Activated naive CD8-positive, alpha-beta T cell (primary cell): ENCODE measurements around the gene GALNT12.

Source experiments
- H3K27ac Mint-ChIP-seq: one replicate; pipeline ENCODE4 v1.8.0; 2021; ENCODE audit warnings: mixed read lengths
- H3K27me3 Mint-ChIP-seq: one replicate; pipeline ENCODE4 v1.8.0; 2021; ENCODE audit warnings: mixed read lengths
- H3K36me3 Mint-ChIP-seq: one replicate; pipeline ENCODE4 v1.8.0; 2021; ENCODE audit warnings: mixed read lengths
- H3K4me1 Mint-ChIP-seq: one replicate; pipeline ENCODE4 v1.8.0; 2021; ENCODE audit warnings: low read depth, mixed read lengths
- H3K4me3 Mint-ChIP-seq: one replicate; pipeline ENCODE4 v1.8.0; 2021; ENCODE audit warnings: mild to moderate bottlenecking, mixed read lengths
- H3K9me3 Mint-ChIP-seq: one replicate; pipeline ENCODE4 v1.8.0; 2021; ENCODE audit warnings: low read depth, mixed read lengths

Gene GALNT12

GRCh38 chr9:98791608-98792490, 15.6 kb upstream of the GALNT12 start:
- H3K4me1 Mint-ChIP-seq: peaks cover 31% of the 10 kb centered on the region
- no peak overlapping the region for H3K4me3 Mint-ChIP-seq
- H3K9me3 Mint-ChIP-seq: no peaks in the 10 kb centered on the region
- H3K27ac Mint-ChIP-seq: no peak overlapping the region
- peaks cover 2% of the 10 kb centered on the region for H3K36me3 Mint-ChIP-seq
- no peaks in the 10 kb centered on the region for H3K27me3 Mint-ChIP-seq

- Mint-ChIP-seq H3K4me1 (peaks cover 35% of the 10 kb centered on the region), H3K36me3 (peaks cover 2% of the 10 kb centered on the region), H3K27me3 (no peaks in the 10 kb centered on the region), H3K4me3 (no peak overlapping the region), H3K9me3 (no peaks in the 10 kb centered on the region), H3K27ac (no peak overlapping the region)
These were observed 14.4 kb upstream of the GALNT12 start for GRCh38 chr9:98793031-98793430.

- Mint-ChIP-seq H3K27ac (no peak overlapping the region), H3K4me3 (peak overlapping the region; percentile 84), H3K36me3 (peaks cover 2% of the 10 kb centered on the region), H3K9me3 (no peaks in the 10 kb centered on the region), H3K4me1 (peaks cover 35% of the 10 kb centered on the region), H3K27me3 (peaks cover 1% of the 10 kb centered on the region)
These were observed 12.7 kb upstream of the GALNT12 start for GRCh38 chr9:98794802-98795201.

GRCh38 chr9:98795295-98795955, 12.0 kb upstream of the GALNT12 start:
- peaks cover 2% of the 10 kb centered on the region for H3K36me3 Mint-ChIP-seq
- peaks cover 35% of the 10 kb centered on the region for H3K4me1 Mint-ChIP-seq
- H3K27me3 Mint-ChIP-seq: peaks cover 1% of the 10 kb centered on the region
- H3K4me3 Mint-ChIP-seq: peak overlapping the region; percentile 84
- peak overlapping the region; percentile 7 for H3K27ac Mint-ChIP-seq
- H3K9me3 Mint-ChIP-seq: no peaks in the 10 kb centered on the region

GRCh38 chr9:98795970-98796363, 11.5 kb upstream of the GALNT12 start:
- Mint-ChIP-seq H3K9me3 (no peaks in the 10 kb centered on the region), H3K27me3 (peaks cover 1% of the 10 kb centered on the region), H3K4me1 (peaks cover 34% of the 10 kb centered on the region), H3K4me3 (peak overlapping the region; percentile 84), H3K27ac (no peak overlapping the region), H3K36me3 (peaks cover 2% of the 10 kb centered on the region)

- Mint-ChIP-seq H3K4me3 (peak within 1 kb of the TSS; percentile 88), H3K4me1 (peaks cover 29% of the 10 kb centered on the region), H3K36me3 (peaks cover 2% of the 10 kb centered on the region), H3K27ac (peak within 1 kb of the TSS; percentile 72), H3K27me3 (peaks cover 1% of the 10 kb centered on the region), H3K9me3 (no peaks in the 10 kb centered on the region)
These were observed 10.9 kb upstream of the GALNT12 start, which contains the start of gene ANKS6 for GRCh38 chr9:98796364-98797101. TSS of gene ANKS6 (minus strand) at chr9:98796555. CDS start at chr9:98796491, 64 bp downstream.

- peaks cover 2% of the 10 kb centered on the region for H3K36me3 Mint-ChIP-seq
- H3K27me3 Mint-ChIP-seq: peaks cover 1% of the 10 kb centered on the region
- H3K4me1 Mint-ChIP-seq: peaks cover 22% of the 10 kb centered on the region
- peak overlapping the region; percentile 88 for H3K4me3 Mint-ChIP-seq
- no peaks in the 10 kb centered on the region for H3K9me3 Mint-ChIP-seq
- H3K27ac Mint-ChIP-seq: no peak overlapping the region
These were observed 10.0 kb upstream of the GALNT12 start for GRCh38 chr9:98797491-98797890.

GRCh38 chr9:98798254-98798653, 9.2 kb upstream of the GALNT12 start:
- H3K9me3 Mint-ChIP-seq: no peaks in the 10 kb centered on the region
- H3K4me1 Mint-ChIP-seq: peaks cover 21% of the 10 kb centered on the region
- peak overlapping the region; percentile 51 for H3K4me3 Mint-ChIP-seq
- no peak overlapping the region for H3K27ac Mint-ChIP-seq
- peaks cover 2% of the 10 kb centered on the region for H3K36me3 Mint-ChIP-seq
- peaks cover 1% of the 10 kb centered on the region for H3K27me3 Mint-ChIP-seq

GRCh38 chr9:98801561-98801960, 5.9 kb upstream of the GALNT12 start:
- Mint-ChIP-seq H3K4me1 (peaks cover 4% of the 10 kb centered on the region), H3K36me3 (peaks cover 2% of the 10 kb centered on the region), H3K27me3 (peaks cover 3% of the 10 kb centered on the region), H3K27ac (no peak overlapping the region), H3K9me3 (no peaks in the 10 kb centered on the region), H3K4me3 (no peak overlapping the region)

- H3K9me3 Mint-ChIP-seq: no peaks in the 10 kb centered on the region
- peaks cover 2% of the 10 kb centered on the region for H3K36me3 Mint-ChIP-seq
- no peak overlapping the region for H3K4me3 Mint-ChIP-seq
- H3K27ac Mint-ChIP-seq: no peak overlapping the region
- peaks cover 3% of the 10 kb centered on the region for H3K27me3 Mint-ChIP-seq
- peaks cover 6% of the 10 kb centered on the region for H3K4me1 Mint-ChIP-seq
These were observed 5.5 kb upstream of the GALNT12 start for GRCh38 chr9:98801969-98802371.

- Mint-ChIP-seq H3K36me3 (no peaks in the 10 kb centered on the region), H3K9me3 (no peaks in the 10 kb centered on the region), H3K27ac (no peak overlapping the region), H3K4me3 (no peak overlapping the region), H3K4me1 (peaks cover 16% of the 10 kb centered on the region), H3K27me3 (peaks cover 1% of the 10 kb centered on the region)
These were observed 3.4 kb upstream of the GALNT12 start for GRCh38 chr9:98804083-98804482.

GRCh38 chr9:98805506-98806272, 1.8 kb upstream of the GALNT12 start:
- Mint-ChIP-seq H3K27ac (no peak overlapping the region), H3K9me3 (no peaks in the 10 kb centered on the region), H3K36me3 (no peaks in the 10 kb centered on the region), H3K27me3 (peaks cover 1% of the 10 kb centered on the region), H3K4me3 (no peak overlapping the region), H3K4me1 (peaks cover 24% of the 10 kb centered on the region)

GRCh38 chr9:98806394-98807035, 955 bp upstream of the GALNT12 start:
- H3K27ac Mint-ChIP-seq: no peak overlapping the region
- H3K36me3 Mint-ChIP-seq: peaks cover 2% of the 10 kb centered on the region
- peaks cover 31% of the 10 kb centered on the region for H3K4me1 Mint-ChIP-seq
- peak overlapping the region; percentile 87 for H3K4me3 Mint-ChIP-seq
- H3K9me3 Mint-ChIP-seq: no peaks in the 10 kb centered on the region
- H3K27me3 Mint-ChIP-seq: peaks cover 1% of the 10 kb centered on the region

GRCh38 chr9:98807814-98808195, 335 bp downstream of the GALNT12 start:
- H3K9me3 Mint-ChIP-seq: peaks cover under 1% of the 10 kb centered on the region
- H3K4me1 Mint-ChIP-seq: peaks cover 31% of the 10 kb centered on the region
- peaks cover 3% of the 10 kb centered on the region for H3K36me3 Mint-ChIP-seq
- peak overlapping the region; percentile 54 for H3K27ac Mint-ChIP-seq
- peak overlapping the region; percentile 88 for H3K4me3 Mint-ChIP-seq
- H3K27me3 Mint-ChIP-seq: peaks cover 1% of the 10 kb centered on the region
